HG03469 (cell line): ENCODE results near the gene SEMA6B.
"Not testable (repeated sequence)": the region's sequence is repeated elsewhere in the genome, so short reads cannot be mapped to it uniquely, and the experiment has no call there.

Experiments
- ATAC-seq: cut with Tn5 transposase; IDR thresholded peaks from one replicate; pipeline ENCODE4 v1.9.1; 2021; ENCODE audit warnings: mild to moderate bottlenecking, moderate library complexity, moderate number of reproducible peaks; ENCODE audit not compliant: unreplicated experiment

Gene SEMA6B

GRCh38 chr19:4559569-4559968 lies at the start of gene SEMA6B:
Gene SEMA6B, minus strand, starts transcription at chr19:4559684. Its CDS starts 1,227 bp downstream, at chr19:4558457.
- ATAC-seq, result no peak

GRCh38 chr19:4606921-4607678 lies 47.6 kb upstream of the SEMA6B start:
- ATAC-seq, result no peak

- ATAC-seq, result no peak
Observed at GRCh38 chr19:4606181-4606580, 46.7 kb upstream of the SEMA6B start.

- ATAC-seq, result no peak
Observed at GRCh38 chr19:4604912-4605311, 45.4 kb upstream of the SEMA6B start.

- ATAC-seq, result no peak
Observed at GRCh38 chr19:4602915-4603314, 43.4 kb upstream of the SEMA6B start.

- no peak for ATAC-seq
Observed at GRCh38 chr19:4602173-4602788, 42.8 kb upstream of the SEMA6B start.

- ATAC-seq, result no peak
Observed at GRCh38 chr19:4600893-4601292, 41.4 kb upstream of the SEMA6B start.

- ATAC-seq, result no peak
Observed at GRCh38 chr19:4600082-4600481, 40.6 kb upstream of the SEMA6B start.

GRCh38 chr19:4598712-4599111 lies 39.2 kb upstream of the SEMA6B start:
- no peak for ATAC-seq

- no peak for ATAC-seq
Observed at GRCh38 chr19:4597975-4598671, 38.6 kb upstream of the SEMA6B start.

- no peak for ATAC-seq
Observed at GRCh38 chr19:4597278-4597974, 37.9 kb upstream of the SEMA6B start.

- no peak for ATAC-seq
Observed at GRCh38 chr19:4596033-4596904, 36.8 kb upstream of the SEMA6B start.

- not testable (repeated sequence) for ATAC-seq
Observed at GRCh38 chr19:4595158-4595557, 35.7 kb upstream of the SEMA6B start.

GRCh38 chr19:4594201-4594600 lies 34.7 kb upstream of the SEMA6B start:
- ATAC-seq, result no peak

- ATAC-seq, result no peak
Observed at GRCh38 chr19:4593409-4593851, 33.9 kb upstream of the SEMA6B start.

GRCh38 chr19:4592445-4592844 lies 33.0 kb upstream of the SEMA6B start:
- ATAC-seq, result no peak

GRCh38 chr19:4591320-4591719 lies 31.8 kb upstream of the SEMA6B start:
- no peak for ATAC-seq

GRCh38 chr19:4590559-4590958 lies 31.1 kb upstream of the SEMA6B start:
- no peak for ATAC-seq

GRCh38 chr19:4589579-4590410 lies 30.3 kb upstream of the SEMA6B start:
- ATAC-seq, result no peak
